NT2/D1 (cell line): Measurements from ENCODE around the gene CERS6.

Source experiments
- SUZ12 ChIP-seq: IDR thresholded peaks from 2 replicates; pipeline ENCODE4 v1.6.1; 2011; ENCODE audit not compliant: insufficient read length, insufficient read depth; ENCODE audit errors: extremely low read depth
- YY1 ChIP-seq: IDR thresholded peaks from 2 replicates; pipeline ENCODE4 v1.6.1; 2011; ENCODE audit not compliant: insufficient read length, insufficient read depth
- ZNF274 ChIP-seq: IDR thresholded peaks from 2 replicates; pipeline ENCODE4 v1.6.1; 2011; ENCODE audit warnings: mild to moderate bottlenecking, low read depth, low read length

DNA sequence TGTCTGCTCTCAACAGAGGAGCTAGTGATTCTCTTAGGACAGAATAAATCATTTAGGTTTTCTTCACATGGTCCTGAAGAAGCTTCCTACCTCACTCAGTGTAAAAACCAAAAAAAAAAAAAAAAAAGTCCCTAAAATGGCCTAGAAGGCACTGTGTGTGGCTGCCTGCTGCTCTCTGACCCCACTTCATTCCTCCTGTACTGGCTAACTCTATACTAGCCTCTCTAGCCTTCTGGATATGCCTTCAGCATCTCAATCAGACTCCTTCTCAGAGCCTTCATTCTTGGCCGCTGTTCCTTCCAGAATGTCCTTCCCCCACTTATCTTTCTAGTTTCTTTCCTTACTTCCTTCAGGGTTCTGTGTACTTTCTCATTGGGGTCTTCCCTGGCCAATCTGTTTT lies 82.1 kb downstream of the CERS6 start:
- no peak for TF ChIP-seq SUZ12
- no peak for TF ChIP-seq ZNF274
- TF ChIP-seq YY1, result no peak
